Ovary (tissue), 9 donors: ENCODE results near the gene NUP160. TPM values are rescaled to one million over a fixed set of nuclear protein-coding genes. Genes with fewer than 3 reads are reported as not detected.
"Not testable (repeated sequence)": the region's sequence is repeated elsewhere in the genome, so short reads cannot be mapped to it uniquely, and the experiment has no call there.

Experiments used
- DNase-seq, 5 donors: peaks; one replicate each; pipeline ENCODE4 v3.0.0-alpha.2; 2019 to 2020
- H3K27ac ChIP-seq, 2 donors: fragments of 200-600 bp; one replicate each; pipeline versions ENCODE4 v1.5.1 to v1.8.0; 2019 to 2022
- H3K27me3 ChIP-seq: fragments of 200-600 bp; one replicate; pipeline ENCODE4 v1.8.0; 2022
- H3K36me3 ChIP-seq: fragments of 200-600 bp; sonication (generic); one replicate; pipeline ENCODE4 v1.5.1; 2019
- H3K4me1 ChIP-seq: one replicate; pipeline ENCODE4 v1.8.1; 2013; ENCODE audit warnings: mild to moderate bottlenecking, moderate library complexity; ENCODE audit not compliant: insufficient read depth
- H3K4me3 ChIP-seq: fragments of 200-600 bp; sonication (generic); one replicate; pipeline ENCODE4 v1.5.1; 2017
- H3K9me3 ChIP-seq, 2 donors: fragments of 200-600 bp in 1 of 2; sonication (generic) in 1 of 2; one replicate each; pipeline versions ENCODE4 v1.5.1 to v1.8.1; 2013 to 2019; ENCODE audit warnings: mild to moderate bottlenecking in 1 of 2, moderate library complexity in 1 of 2
- EP300 ChIP-seq: sonication (generic); formaldehyde crosslinking; IDR thresholded peaks from one replicate; pipeline ENCODE4 v1.6.1; 2017; ENCODE audit warnings: antibody characterized with exemption
- POLR2A ChIP-seq: fragments of 450-650 bp; IDR thresholded peaks from one replicate; pipeline ENCODE4 v1.6.1; 2017; ENCODE audit warnings: antibody characterized with exemption, mild to moderate bottlenecking, moderate library complexity
- WGBS, 3 donors: extraction: QIAGEN DNeasy Blood & Tissue Kit in 1 of 3; methylation state at CpG; one replicate each; pipeline versions ENCODE4 v1.1.5 to v1.1.7; 2013 to 2017; 5-methylcytosine and 5-hydroxymethylcytosine counted together
- intact Hi-C, 4 donors: fragments of 100-400 bp; cut with DNase I; formaldehyde crosslinking; loops; one replicate each; pipeline versions ENCODE4 v1.11.0 to v1.15.1; 2022 to 2023
- polyA plus RNA-seq, 2 donors: library from polyadenylated mRNA; stranded (reverse); fragments of 200-250 nt in 1 of 2; fragments of 350-450 nt in 1 of 2; fragmentation: Illumina TruSeq in 1 of 2; extraction: RNeasy Lipid Tissue Mini Kit (QIAGEN cat#74804) in 1 of 2; gene quantifications; one replicate each; pipeline ENCODE4 v1.2.3, GENCODE V29; 2013 to 2014
- total RNA-seq, 7 donors: library from RNA; depleted of rRNA in 2 of 7; stranded (reverse); fragments of >200 nt in 2 of 7; fragmentation: NEBNext Ultra II Directional in 3 of 7; extraction: Animal tissue kit (Norgen Biotek cat#: 25700) in 3 of 7; gene quantifications; one replicate each; pipeline versions ENCODE4 v1.1.0 to v1.2.4, GENCODE V29; 2016 to 2023
- TF ChIP-seq, protein P1 (sequence below), 3 donors: fragments of 450-650 bp in 2 of 3; fragments of 200-600 bp in 1 of 3; IDR thresholded peaks; one replicate each; pipeline versions ENCODE4 v1.5.1 to v1.8.0; 2016 to 2022; ENCODE audit warnings: antibody characterized with exemption in 3 of 3, mild to moderate bottlenecking in 1 of 3
- donor health status: DM: no; HTN: no; CAD: no; lungs with moderate emphysema.
- donor health status: DM: no; HTN: no; CAD: no.
- donor health status: Bipolar disorder and iron deficiency.
- donor health status: DM: yes; HTN: yes; CAD: no.
- donor health status: DM: no; HTN: no; CAD: no.
- donor health status: DM: yes; HTN: yes; CAD: no.

Gene NUP160
- total and polyA plus RNA-seq, 9 donors, result 21.3 to 48.5 (median 31.6) TPM

DNA sequence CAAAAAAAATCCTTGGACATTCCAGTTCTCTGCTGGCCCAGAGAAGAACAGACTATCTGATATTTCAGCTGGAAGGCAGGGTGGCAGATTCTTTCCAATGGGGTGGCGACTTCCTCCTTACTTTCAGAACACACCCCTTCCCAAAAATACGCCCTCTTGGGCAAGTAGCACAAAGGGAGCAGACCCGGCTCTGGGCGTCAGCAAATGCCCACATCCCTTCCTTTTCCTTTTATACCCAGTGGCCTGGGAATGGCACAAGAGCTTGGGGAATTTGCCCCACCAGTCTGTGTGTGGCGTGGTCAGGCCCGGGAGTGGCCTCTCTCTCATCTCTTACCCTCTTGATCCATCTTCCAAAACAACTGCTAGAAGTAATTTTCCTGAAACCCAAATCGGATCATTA lies 33.0 kb upstream of the NUP160 start:
- Histone ChIP-seq H3K4me1 (peaks cover 1% of the 10 kb centered on the region), H3K27me3 (no peaks in the 10 kb centered on the region), H3K27ac (no peak overlapping the region), H3K36me3 (no peaks in the 10 kb centered on the region), H3K9me3 (no peaks in the 10 kb centered on the region), H3K4me3 (no peak overlapping the region)
- no peak for DNase-seq
- intact Hi-C loops, result loop anchor here in 1 of 4 donors (10.0 kb wide), 1 partner anchor 56 kb away; no protein-coding TSS in a partner anchor
- WGBS, 3 donors, result 76 to 83% (median 77%) methylated on average over 7 of the region's 7 CpGs
- TF ChIP-seq POLR2A (no peak), EP300 (no peak)
- TF ChIP-seq, protein P1, sequence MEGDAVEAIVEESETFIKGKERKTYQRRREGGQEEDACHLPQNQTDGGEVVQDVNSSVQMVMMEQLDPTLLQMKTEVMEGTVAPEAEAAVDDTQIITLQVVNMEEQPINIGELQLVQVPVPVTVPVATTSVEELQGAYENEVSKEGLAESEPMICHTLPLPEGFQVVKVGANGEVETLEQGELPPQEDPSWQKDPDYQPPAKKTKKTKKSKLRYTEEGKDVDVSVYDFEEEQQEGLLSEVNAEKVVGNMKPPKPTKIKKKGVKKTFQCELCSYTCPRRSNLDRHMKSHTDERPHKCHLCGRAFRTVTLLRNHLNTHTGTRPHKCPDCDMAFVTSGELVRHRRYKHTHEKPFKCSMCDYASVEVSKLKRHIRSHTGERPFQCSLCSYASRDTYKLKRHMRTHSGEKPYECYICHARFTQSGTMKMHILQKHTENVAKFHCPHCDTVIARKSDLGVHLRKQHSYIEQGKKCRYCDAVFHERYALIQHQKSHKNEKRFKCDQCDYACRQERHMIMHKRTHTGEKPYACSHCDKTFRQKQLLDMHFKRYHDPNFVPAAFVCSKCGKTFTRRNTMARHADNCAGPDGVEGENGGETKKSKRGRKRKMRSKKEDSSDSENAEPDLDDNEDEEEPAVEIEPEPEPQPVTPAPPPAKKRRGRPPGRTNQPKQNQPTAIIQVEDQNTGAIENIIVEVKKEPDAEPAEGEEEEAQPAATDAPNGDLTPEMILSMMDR (IDR thresholded peaks at IDR 0.05), result no peak

- DNase-seq, result no peak
Measured at GRCh38 chr11:47879259-47880158, 31.4 kb upstream of the NUP160 start.

DNA sequence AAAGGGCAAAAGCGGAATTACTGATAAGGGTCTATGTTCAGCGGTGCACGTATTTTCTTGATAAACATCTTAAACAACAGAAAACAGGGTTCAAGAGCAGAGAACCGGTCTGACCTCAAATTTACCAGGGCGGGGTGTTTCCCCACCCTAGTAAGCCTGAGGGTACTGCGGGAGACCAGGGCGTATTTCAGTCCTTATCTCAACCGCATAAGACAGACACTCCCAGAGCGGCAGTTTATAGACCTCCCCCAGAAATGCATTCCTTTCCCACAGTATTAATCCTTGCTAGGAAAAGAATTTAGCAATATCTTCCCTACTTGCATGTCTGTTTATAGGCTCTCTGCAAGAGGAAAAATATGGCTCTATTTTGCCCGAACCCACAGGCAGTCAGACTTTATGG lies 27.7 kb upstream of the NUP160 start:
- H3K4me3 ChIP-seq, DNase-seq, intact Hi-C loops, H3K27ac ChIP-seq, H3K9me3 ChIP-seq, H3K4me1 ChIP-seq, H3K36me3 ChIP-seq, H3K27me3 ChIP-seq: not testable (repeated sequence)
- WGBS, 3 donors, result 84 to 91% (median 88%) methylated on average over 10 of the region's 10 CpGs

More at GRCh38 chr11:47879259-47880158, 31.4 kb upstream of the NUP160 start:
- H3K27me3 ChIP-seq, result no peaks in the 10 kb centered on the region
- 74 to 82% (median 80%) methylated on average over 10 of the region's 10 CpGs for WGBS, 3 donors
- TF ChIP-seq, protein P1 (IDR thresholded peaks at IDR 0.05), result no peak
- TF ChIP-seq EP300, result no peak
- TF ChIP-seq POLR2A, result no peak
- H3K4me1 ChIP-seq, result peaks cover 1% of the 10 kb centered on the region
- H3K4me3 ChIP-seq, result no peak overlapping the region
- peaks cover 0 to 3% of the 10 kb centered on the region in 2 donors for H3K9me3 ChIP-seq
- intact Hi-C loops, result loop anchor here in 1 of 4 donors (10.0 kb wide), 1 partner anchor 55 kb away; no protein-coding TSS in a partner anchor
- no peaks in the 10 kb centered on the region for H3K36me3 ChIP-seq
- H3K27ac ChIP-seq, result no peak overlapping the region

- 66 to 90% (median 88%) methylated on average over 2 of the region's 2 CpGs for WGBS, 3 donors
- no peak for DNase-seq
- H3K36me3 ChIP-seq, result no peaks in the 10 kb centered on the region
Measured at GRCh38 chr11:47870404-47870803, 22.3 kb upstream of the NUP160 start.

More at GRCh38 chr11:47870404-47870803, 22.3 kb upstream of the NUP160 start:
- Histone ChIP-seq H3K9me3 (peaks cover 0 to 3% of the 10 kb centered on the region in 2 donors), H3K27ac (no peak overlapping the region), H3K4me1 (no peaks in the 10 kb centered on the region), H3K27me3 (no peaks in the 10 kb centered on the region), H3K4me3 (no peak overlapping the region)
- intact Hi-C loops, result no loop called here
- no peak for TF ChIP-seq POLR2A
- no peak for TF ChIP-seq EP300
- TF ChIP-seq, protein P1 (IDR thresholded peaks at IDR 0.05), result no peak
